Activated CD8-positive, alpha-beta T cell treated with anti-CD3 and anti-CD28 coated beads for 36 hours (primary cell): Measurements from ENCODE around the gene BRI3BP. TPM values are rescaled to one million over a fixed set of nuclear protein-coding genes. Genes with fewer than 3 reads are reported as not detected.

ENCODE experiments used
- ATAC-seq: fragments of 200-7000 bp; cut with Tn5 transposase; one replicate; pipeline ENCODE4 v1.10.0; 2021; ENCODE audit warnings: mild to moderate bottlenecking, moderate library complexity
- CTCF ChIA-PET: fragments of 350-600 bp; sonication (Branson Sonifier 250); formaldehyde crosslinking; loops from one replicate; lab custom pipeline; 2021; ENCODE audit warnings: antibody characterized with exemption; lab: Charles Lee
- POLR2A ChIA-PET: fragments of 350-600 bp; sonication (Branson Sonifier 250); formaldehyde crosslinking; loops from one replicate; lab custom pipeline; 2021; ENCODE audit warnings: antibody characterized with exemption; lab: Charles Lee
- DNase-seq: peaks from one replicate; pipeline ENCODE4 v3.0.0-alpha.2; 2020
- H3K27ac Mint-ChIP-seq: one replicate; pipeline ENCODE4 v1.8.0; 2021; ENCODE audit warnings: mild to moderate bottlenecking, mixed read lengths
- H3K27me3 Mint-ChIP-seq: one replicate; pipeline ENCODE4 v1.8.0; 2021; ENCODE audit warnings: mixed read lengths
- H3K36me3 Mint-ChIP-seq: one replicate; pipeline ENCODE4 v1.8.0; 2021; ENCODE audit warnings: low read depth, mixed read lengths
- H3K4me1 Mint-ChIP-seq: one replicate; pipeline ENCODE4 v1.8.0; 2021; ENCODE audit warnings: low read depth, mixed read lengths
- H3K4me3 Mint-ChIP-seq: one replicate; pipeline ENCODE4 v1.8.0; 2021; ENCODE audit warnings: mild to moderate bottlenecking, moderate library complexity, mixed read lengths
- H3K9me3 Mint-ChIP-seq: one replicate; pipeline ENCODE4 v1.8.0; 2021; ENCODE audit warnings: mixed read lengths
- CTCF ChIP-seq: fragments of 200-600 bp; IDR thresholded peaks from one replicate; pipeline ENCODE4 v1.8.0; 2022; ENCODE audit warnings: antibody characterized with exemption, mild to moderate bottlenecking
- intact Hi-C: fragments of 100-400 bp; cut with micrococcal nuclease; formaldehyde crosslinking; loops from one replicate; pipeline ENCODE4 v1.10.0; 2022
- total RNA-seq, 2 experiments: library from RNA; stranded (reverse); gene quantifications; one replicate each; pipeline ENCODE4 v1.2.3, GENCODE V29; 2021

Gene BRI3BP
- total RNA-seq, 2 experiments from 2014 or later, result 22.1 to 22.3 TPM

GRCh38 chr12:124953689-124954405 lies 39.6 kb upstream of the BRI3BP start:
- ChIA-PET CTCF (interaction anchor here (2.9 kb wide), 1 partner anchor 13 kb away, joined by 13 read pairs; no protein-coding TSS in a partner anchor), POLR2A (interaction anchor here (0.9 to 1.5 kb wide), 3 partner anchors 9 to 19 kb away, joined by 3 read pairs; no protein-coding TSS in a partner anchor)
- no peaks in the 10 kb centered on the region for H3K27me3 Mint-ChIP-seq
- H3K27ac Mint-ChIP-seq, result no peak overlapping the region
- DNase-seq (no peak), ATAC-seq (no peak)
- no peaks in the 10 kb centered on the region for H3K9me3 Mint-ChIP-seq
- H3K36me3 Mint-ChIP-seq, result peaks cover 36% of the 10 kb centered on the region
- no peak overlapping the region for H3K4me3 Mint-ChIP-seq
- intact Hi-C loops, result no loop called here
- TF ChIP-seq CTCF, result no peak
- no peaks in the 10 kb centered on the region for H3K4me1 Mint-ChIP-seq

- intact Hi-C loops, result no loop called here
- DNase-seq (no peak), ATAC-seq (no peak)
- peaks cover 37% of the 10 kb centered on the region for H3K36me3 Mint-ChIP-seq
- CTCF ChIA-PET, result interaction anchor here (0.9 to 2.9 kb wide), 3 partner anchors 9 to 48 kb away, joined by 3 to 13 read pairs (median 7); no protein-coding TSS in a partner anchor
- H3K9me3 Mint-ChIP-seq, result no peaks in the 10 kb centered on the region
- H3K4me1 Mint-ChIP-seq, result no peaks in the 10 kb centered on the region
- H3K4me3 Mint-ChIP-seq, result no peak overlapping the region
- H3K27me3 Mint-ChIP-seq, result no peaks in the 10 kb centered on the region
- no peak overlapping the region for H3K27ac Mint-ChIP-seq
- no peak for TF ChIP-seq CTCF
- POLR2A ChIA-PET, result no interaction called here
Measured at GRCh38 chr12:124954771-124955170, 38.7 kb upstream of the BRI3BP start.

GRCh38 chr12:124956571-124956970 lies 36.9 kb upstream of the BRI3BP start:
- H3K27ac Mint-ChIP-seq, result no peak overlapping the region
- no peaks in the 10 kb centered on the region for H3K27me3 Mint-ChIP-seq
- H3K36me3 Mint-ChIP-seq, result peaks cover 37% of the 10 kb centered on the region
- H3K4me3 Mint-ChIP-seq, result no peak overlapping the region
- ChIA-PET POLR2A (interaction anchor here (0.9 to 1.4 kb wide), 2 partner anchors 12 to 19 kb away, joined by 3 to 4 read pairs; no protein-coding TSS in a partner anchor), CTCF (no interaction called here)
- H3K4me1 Mint-ChIP-seq, result no peaks in the 10 kb centered on the region
- no peak for ATAC-seq
- intact Hi-C loops, result no loop called here
- no peak for DNase-seq
- TF ChIP-seq CTCF, result no peak
- H3K9me3 Mint-ChIP-seq, result no peaks in the 10 kb centered on the region

- intact Hi-C loops, result no loop called here
- no peaks in the 10 kb centered on the region for H3K27me3 Mint-ChIP-seq
- ATAC-seq (no peak), DNase-seq (no peak)
- H3K4me3 Mint-ChIP-seq, result no peak overlapping the region
- POLR2A ChIA-PET, result interaction anchor here (0.6 to 1.5 kb wide), 2 partner anchors 10 to 21 kb away, joined by 3 read pairs; no protein-coding TSS in a partner anchor
- no peak overlapping the region for H3K27ac Mint-ChIP-seq
- CTCF ChIA-PET, result interaction anchor here (1.0 to 1.6 kb wide), 3 partner anchors 21 to 55 kb away, joined by 3 to 5 read pairs (median 4); no protein-coding TSS in a partner anchor
- H3K9me3 Mint-ChIP-seq, result no peaks in the 10 kb centered on the region
- peaks cover 56% of the 10 kb centered on the region for H3K36me3 Mint-ChIP-seq
- TF ChIP-seq CTCF, result no peak
- no peaks in the 10 kb centered on the region for H3K4me1 Mint-ChIP-seq
Measured at GRCh38 chr12:124961055-124961454, 32.4 kb upstream of the BRI3BP start.

GRCh38 chr12:124963211-124963610 lies 30.2 kb upstream of the BRI3BP start:
- H3K4me3 Mint-ChIP-seq, result no peak overlapping the region
- H3K27ac Mint-ChIP-seq, result no peak overlapping the region
- H3K9me3 Mint-ChIP-seq, result no peaks in the 10 kb centered on the region
- POLR2A ChIA-PET, result interaction anchor here (0.7 kb wide), 1 partner anchor 146 kb away, joined by 3 read pairs; no protein-coding TSS in a partner anchor
- no peak for TF ChIP-seq CTCF
- intact Hi-C loops, result no loop called here
- ATAC-seq (no peak), DNase-seq (no peak)
- peaks cover 47% of the 10 kb centered on the region for H3K36me3 Mint-ChIP-seq
- H3K4me1 Mint-ChIP-seq, result no peaks in the 10 kb centered on the region
- CTCF ChIA-PET, result interaction anchor here (1.7 kb wide), 1 partner anchor 23 kb away, joined by 7 read pairs; no protein-coding TSS in a partner anchor
- no peaks in the 10 kb centered on the region for H3K27me3 Mint-ChIP-seq
